NCI-H345 (cell line): ENCODE data around the gene CHST15.
"Not testable (repeated sequence)": the region's sequence is repeated elsewhere in the genome, so short reads cannot be mapped to it uniquely, and the experiment has no call there.

Experiments
- DNase-seq: peaks from one replicate; lab custom pipeline; 2025; lab: John Stamatoyannopoulos, UW

CHST15 gene

DNA sequence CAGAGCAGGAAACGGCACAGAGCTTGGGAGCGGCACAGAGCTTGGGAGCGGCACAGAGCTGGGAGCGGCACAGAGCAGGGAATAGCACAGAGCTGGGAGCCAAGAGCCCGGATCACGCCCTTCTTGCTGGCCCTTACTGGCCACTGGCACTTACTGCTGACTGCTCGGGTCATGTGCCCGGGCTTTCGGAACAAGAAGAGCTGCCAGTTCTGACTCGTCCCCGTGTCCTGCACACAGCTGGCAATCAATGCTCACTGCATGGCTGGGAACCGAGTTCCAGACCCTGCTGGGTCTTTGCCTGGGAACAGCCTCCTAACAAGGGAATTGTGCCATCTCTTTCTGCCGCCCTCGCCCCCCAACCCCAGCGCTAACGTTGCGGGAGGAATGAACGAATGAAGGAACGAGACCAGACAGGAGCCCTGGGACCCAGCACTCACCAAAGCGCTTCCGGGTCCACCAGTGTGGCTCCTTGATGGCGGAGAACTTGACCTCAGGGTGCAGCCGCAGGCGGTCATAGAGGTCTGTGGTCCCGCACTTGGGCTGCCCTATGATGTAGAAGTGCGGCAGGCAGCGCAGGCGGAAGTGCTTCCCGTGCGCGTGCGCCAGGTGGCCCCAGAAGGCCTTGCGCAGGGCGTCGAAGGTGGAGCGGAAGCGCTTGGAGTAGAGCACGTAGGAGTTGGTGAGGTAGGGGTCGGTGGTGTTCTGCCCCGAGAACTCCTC, 49.1 kb downstream of the CHST15 start:
- DNase-seq: no peak

DNA sequence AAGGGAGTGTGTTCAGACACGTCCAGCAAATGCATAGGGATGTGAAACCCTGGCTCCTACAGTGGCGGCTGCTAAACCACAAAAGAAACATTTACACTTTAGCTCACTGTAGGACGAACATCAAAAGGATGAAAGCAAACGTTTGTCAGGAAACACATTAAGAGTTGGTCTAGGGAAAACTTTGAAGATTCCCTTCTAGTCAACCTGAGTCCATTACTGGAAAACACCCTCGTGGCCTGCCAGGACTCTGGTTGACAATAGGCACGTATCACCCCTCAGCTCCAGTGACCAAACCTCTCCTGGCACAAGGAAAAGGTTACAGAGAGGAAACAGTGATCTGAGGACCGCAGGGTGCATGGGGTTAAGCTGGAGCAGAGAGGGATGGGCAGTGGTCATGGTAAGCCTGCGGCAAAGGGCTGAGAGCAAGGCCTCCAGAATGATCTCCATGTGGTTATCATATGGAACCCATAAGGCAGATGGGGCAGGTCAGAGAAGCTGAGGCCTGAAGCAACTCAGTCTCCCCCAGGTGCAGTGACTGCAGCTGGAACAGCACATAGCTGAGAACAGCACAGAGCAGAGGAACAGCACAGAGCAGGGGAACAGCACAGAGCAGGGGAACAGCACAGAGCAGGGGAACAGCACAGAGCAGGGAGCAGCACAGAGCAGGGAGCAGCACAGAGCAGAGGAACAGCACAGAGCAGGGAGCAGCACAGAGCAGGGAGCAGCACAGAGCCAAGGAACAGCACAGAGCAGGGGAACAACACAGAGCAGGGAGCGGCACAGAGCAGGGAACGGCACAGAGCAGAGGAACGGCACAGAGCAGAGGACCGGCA, 49.9 kb downstream of the CHST15 start:
- no peak for DNase-seq

- DNase-seq: no peak
Observed at GRCh38 chr10:124042656-124043309, 50.6 kb downstream of the CHST15 start.

DNA sequence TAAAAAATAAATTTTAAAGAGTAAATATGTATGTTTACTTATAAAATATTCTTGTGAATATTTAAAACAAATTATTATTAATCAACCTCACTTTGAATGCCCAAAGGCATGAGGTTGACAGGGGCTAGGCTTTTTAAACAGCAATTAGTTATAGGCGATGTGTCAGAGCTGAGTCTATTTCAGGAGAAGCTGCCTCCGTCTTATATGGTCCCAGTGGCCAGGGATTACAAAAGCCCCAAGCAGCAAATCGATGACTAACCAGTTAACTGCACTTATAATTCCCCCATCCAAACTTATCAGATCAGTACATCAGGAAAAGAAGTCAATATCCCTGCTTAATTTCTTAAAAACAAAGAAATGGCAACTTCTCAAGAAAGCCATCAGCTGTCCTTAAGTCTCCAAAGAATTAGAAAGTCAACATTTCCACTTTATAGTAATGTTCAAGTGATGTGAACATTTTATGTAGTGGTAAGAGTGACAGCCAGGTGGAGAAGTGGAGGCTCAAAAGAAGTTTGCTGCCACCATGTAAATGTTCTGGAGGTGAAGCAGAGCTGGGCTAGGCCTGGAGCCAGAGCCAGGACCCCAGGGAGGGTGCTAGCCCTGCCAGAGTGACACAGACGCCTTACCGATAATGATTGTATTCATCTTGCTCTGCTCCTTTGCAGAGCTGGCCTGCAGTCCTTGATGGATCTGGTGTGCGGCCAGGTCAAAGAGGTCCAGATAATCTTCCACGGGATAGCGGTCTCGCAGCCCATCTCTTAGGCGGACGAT, 51.5 kb downstream of the CHST15 start:
- DNase-seq: no peak

DNA sequence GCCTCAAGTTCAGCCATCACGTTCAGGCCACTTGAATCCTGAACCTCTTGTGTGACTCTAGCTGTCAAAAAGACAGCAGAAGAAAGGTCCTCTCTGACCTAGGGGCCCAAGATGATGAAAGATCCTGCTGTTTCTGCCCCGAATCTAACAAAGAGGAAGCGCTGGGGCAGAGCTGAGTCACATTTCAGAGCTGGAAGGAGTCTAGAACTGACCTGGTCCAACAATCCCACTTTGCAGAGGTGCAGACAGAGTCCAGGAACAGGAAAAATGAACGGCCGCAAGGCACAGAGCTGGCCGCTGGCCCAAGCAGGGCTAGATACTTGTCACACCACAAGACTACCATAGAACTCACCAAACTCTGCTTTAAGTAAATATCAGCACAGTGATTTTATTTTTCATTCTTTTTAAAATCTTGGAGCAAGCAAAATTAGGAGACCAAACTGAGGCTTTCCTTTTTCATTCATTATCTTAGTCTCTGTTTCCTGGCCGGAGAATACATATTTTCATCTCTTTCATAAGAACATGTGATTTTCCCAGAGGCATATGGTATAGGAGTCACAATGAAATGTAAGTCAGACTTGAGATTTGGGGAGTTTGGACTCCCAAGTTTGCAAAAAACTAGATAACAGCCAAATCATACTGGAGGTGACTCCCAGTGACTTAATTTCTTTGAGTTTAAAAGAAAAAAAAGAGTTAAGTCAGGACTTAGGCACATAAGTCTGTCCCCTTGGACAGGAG, 52.8 kb downstream of the CHST15 start:
- no peak for DNase-seq

- DNase-seq: no peak
Observed at GRCh38 chr10:124039483-124040013, 53.9 kb downstream of the CHST15 start.

- no peak for DNase-seq
Observed at GRCh38 chr10:124037784-124038183, 55.6 kb downstream of the CHST15 start.

DNA sequence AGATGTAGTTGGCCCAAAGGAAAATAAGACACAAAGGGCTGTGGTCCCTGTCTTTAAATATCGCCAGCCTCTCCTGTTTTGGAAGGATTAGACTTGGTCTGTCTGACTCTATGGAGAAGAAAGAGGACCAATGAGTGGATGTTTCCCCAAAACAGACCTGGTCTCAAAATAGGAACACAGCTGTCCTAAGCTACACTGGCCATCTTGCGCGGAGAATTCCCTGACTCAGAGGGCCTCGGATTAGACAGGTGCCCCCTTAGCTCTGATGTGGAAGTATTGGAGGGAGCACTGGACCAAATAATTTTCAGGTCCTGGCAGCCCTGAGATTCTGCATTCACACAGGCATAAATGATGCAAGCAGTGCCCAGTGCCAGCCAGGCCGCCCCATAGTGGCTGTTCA, 56.1 kb downstream of the CHST15 start:
- DNase-seq: no peak

- no peak for DNase-seq
Observed at GRCh38 chr10:124036746-124037145, 56.7 kb downstream of the CHST15 start.

- no peak for DNase-seq
Observed at GRCh38 chr10:124035928-124036558, 57.4 kb downstream of the CHST15 start.

GRCh38 chr10:124035306-124035927, 58.0 kb downstream of the CHST15 start:
- no peak for DNase-seq

- DNase-seq: not testable (repeated sequence)
Observed at GRCh38 chr10:124034576-124035305, 58.7 kb downstream of the CHST15 start.

DNA sequence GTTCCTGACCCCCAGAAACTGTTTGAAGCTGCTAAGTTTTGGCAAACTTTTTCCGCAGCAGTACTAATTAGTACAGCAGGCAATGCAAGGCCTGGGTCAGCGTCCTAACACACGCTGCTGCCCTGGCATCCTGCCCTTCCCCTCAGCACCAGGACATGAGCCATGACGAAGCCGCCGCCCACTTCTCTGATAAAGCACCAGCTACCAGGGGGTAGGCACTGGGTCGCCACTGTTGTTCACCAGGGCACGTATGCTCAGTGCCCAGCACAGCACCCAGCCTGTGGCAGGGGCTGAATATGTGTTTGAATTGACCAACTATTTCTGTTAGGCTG, 59.5 kb downstream of the CHST15 start:
- DNase-seq: no peak

DNA sequence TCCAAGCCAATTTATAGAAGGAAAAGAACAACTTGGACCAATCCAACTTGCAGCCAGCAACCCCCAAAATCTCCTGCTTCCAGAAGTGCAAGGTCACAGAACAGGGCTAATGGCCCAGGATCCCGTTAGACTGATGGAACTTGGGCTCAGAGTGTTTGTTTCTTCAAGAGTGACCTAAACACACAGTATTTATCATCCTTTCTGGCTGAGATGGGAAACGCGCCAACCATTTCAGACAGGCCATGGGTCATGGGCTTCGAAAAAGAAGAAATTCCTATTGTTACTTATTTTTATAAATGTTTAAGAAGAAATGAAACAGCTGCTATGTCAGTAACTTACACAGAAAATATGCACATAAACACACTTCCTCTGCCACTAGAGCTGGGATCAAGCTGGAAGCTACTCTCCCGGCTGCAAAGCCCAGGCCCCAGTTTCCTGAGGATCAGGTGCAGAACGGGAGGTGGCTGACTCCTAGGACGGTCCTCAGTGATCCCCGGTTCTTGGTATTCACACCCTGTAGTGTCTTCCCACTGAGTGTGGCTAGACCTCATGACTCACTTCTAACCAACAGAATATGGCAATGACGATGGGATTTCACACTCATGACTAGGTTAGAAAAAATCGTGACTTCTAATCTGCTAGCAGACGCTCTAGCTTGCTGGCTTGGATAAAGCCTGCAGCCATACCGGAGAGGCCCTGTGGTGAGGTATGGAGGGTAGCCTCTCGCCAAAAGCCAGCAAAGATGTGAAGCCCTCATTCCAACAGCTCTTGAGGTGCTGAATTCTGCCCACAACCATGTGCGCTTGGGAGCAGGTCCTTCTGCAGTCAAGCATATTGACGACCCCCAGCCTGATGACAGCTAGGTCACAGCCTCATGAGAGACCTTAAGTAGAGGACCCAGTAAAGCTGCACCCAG, 60.2 kb downstream of the CHST15 start:
- no peak for DNase-seq

- no peak for DNase-seq
Observed at GRCh38 chr10:124032087-124032935, 61.1 kb downstream of the CHST15 start.

DNA sequence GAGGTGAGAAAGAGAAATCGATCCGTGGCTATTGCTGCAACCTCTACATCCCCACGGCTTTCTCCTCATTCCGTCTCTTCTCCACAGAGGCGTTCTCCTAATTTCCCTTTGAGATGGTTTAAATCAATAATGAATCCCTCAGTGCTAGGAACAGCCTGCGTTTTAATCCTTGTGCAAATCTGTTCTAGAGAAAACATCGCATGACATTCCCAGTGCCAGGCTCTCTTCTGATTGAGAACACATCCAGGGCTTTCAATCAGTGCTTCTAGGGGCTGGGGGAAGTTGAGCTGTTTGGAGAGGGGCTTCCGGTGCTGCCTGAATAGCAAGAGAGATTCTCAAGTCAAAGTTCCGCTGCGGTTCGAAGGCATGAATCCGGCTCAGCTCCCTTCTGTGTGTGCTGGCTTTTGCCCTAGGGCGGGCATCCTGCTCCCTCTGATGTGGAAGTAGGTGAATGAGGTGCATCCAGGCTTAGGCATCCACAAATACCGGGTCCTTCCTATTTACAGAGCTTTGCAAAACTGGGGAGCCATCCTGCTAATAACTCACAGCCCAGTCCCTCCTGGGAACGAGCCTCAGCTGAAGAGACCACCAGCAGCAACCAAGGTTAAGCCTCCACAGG, 62.8 kb downstream of the CHST15 start:
- DNase-seq: no peak

DNA sequence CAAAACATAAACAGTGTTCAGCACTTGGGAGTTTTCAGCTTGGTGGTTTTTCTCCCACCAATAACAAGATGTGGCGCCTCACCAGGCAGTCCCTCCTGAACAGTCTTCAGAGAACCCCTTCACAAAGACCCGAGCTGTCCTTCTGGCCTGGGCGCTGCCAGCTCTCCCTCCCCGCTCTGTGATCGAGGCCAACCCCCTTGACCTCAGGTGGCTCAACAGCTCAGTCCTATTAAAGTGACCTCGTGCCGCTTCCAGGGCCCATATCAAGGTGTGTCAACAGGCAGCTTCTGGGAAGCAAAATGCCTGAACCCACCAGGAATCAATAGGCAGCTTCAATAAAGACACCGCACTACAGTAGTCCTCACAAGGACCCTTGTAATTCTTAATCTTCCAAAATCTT, 63.3 kb downstream of the CHST15 start:
- DNase-seq: no peak
